Keratinocyte (primary cell): ENCODE measurements around the gene QRICH1. TPM values are rescaled to one million over a fixed set of nuclear protein-coding genes. Genes with fewer than 3 reads are reported as not detected.

Source experiments
- DNase-seq: peaks from one replicate; pipeline ENCODE4 v3.0.0-alpha.2; 2011; ENCODE audit warnings: low read depth, missing footprints, low spot score
- FAIRE-seq: peaks from 2 replicates; lab custom pipeline; 2011; peaks lifted over from hg19 to GRCh38; lab: Jason Lieb, UNC
- H2AFZ ChIP-seq: 2 replicates; pipeline ENCODE4 v1.6.0; 2012; ENCODE audit warnings: low read length, control low read depth, inconsistent platforms; ENCODE audit not compliant: control insufficient read depth
- H3K27ac ChIP-seq: 2 replicates; pipeline ENCODE4 v1.5.1; 2011; ENCODE audit warnings: low read length; ENCODE audit not compliant: control insufficient read depth, insufficient read depth
- H3K27me3 ChIP-seq: 3 replicates; pipeline ENCODE4 v1.6.0; 2011; ENCODE audit warnings: low read length; ENCODE audit not compliant: control insufficient read depth, insufficient read depth; ENCODE audit errors: extremely low read depth
- H3K36me3 ChIP-seq, 2 experiments: 2 replicates in 1 of 2; 3 replicates in 1 of 2; pipeline ENCODE4 v1.5.1; 2011; ENCODE audit warnings: low read length in 2 of 2, mild to moderate bottlenecking in 1 of 2; ENCODE audit not compliant: control insufficient read depth in 2 of 2, insufficient read depth in 2 of 2; ENCODE audit errors: extremely low read depth in 1 of 2
- H3K4me1 ChIP-seq: 3 replicates; pipeline ENCODE4 v1.5.1; 2011; ENCODE audit warnings: low read length; ENCODE audit not compliant: control insufficient read depth, insufficient read depth; ENCODE audit errors: extremely low read depth
- H3K4me2 ChIP-seq: 3 replicates; pipeline ENCODE4 v1.6.0; 2011; ENCODE audit warnings: low read depth, low read length; ENCODE audit not compliant: control insufficient read depth, insufficient read depth; ENCODE audit errors: extremely low read depth
- H3K4me3 ChIP-seq, 3 experiments: fragments of 200-600 bp in 1 of 3; sonication (generic) in 1 of 3; 2 replicates in 2 of 3; 3 replicates in 1 of 3; pipeline ENCODE4 v1.5.1; 2011 to 2016; ENCODE audit warnings: low read length in 3 of 3, mild to moderate bottlenecking in 3 of 3, control low read depth in 2 of 3, inconsistent platforms in 1 of 3, low read depth in 1 of 3, mixed read lengths in 1 of 3, mixed run types in 1 of 3, moderate library complexity in 1 of 3; ENCODE audit not compliant: control insufficient read depth in 2 of 3, insufficient read depth in 2 of 3; ENCODE audit errors: extremely low read depth in 1 of 3
- H3K79me2 ChIP-seq: 2 replicates; pipeline ENCODE4 v1.6.0; 2012; ENCODE audit warnings: low read length; ENCODE audit not compliant: control insufficient read depth, insufficient read depth
- H3K9ac ChIP-seq: 3 replicates; pipeline ENCODE4 v1.6.0; 2011; ENCODE audit warnings: low read length; ENCODE audit not compliant: control insufficient read depth, insufficient read depth; ENCODE audit errors: extremely low read depth
- H3K9me1 ChIP-seq: 3 replicates; pipeline ENCODE4 v1.6.0; 2011; ENCODE audit warnings: low read length; ENCODE audit not compliant: control insufficient read depth, insufficient read depth; ENCODE audit errors: extremely low read depth
- H3K9me3 ChIP-seq: 2 replicates; pipeline ENCODE4 v1.5.1; 2012; ENCODE audit warnings: low read depth, low read length; ENCODE audit not compliant: control insufficient read depth
- H4K20me1 ChIP-seq: 3 replicates; pipeline ENCODE4 v1.6.0; 2011; ENCODE audit warnings: low read length; ENCODE audit not compliant: control insufficient read depth, insufficient read depth; ENCODE audit errors: extremely low read depth
- EZH2 ChIP-seq: IDR thresholded peaks from one replicate; pipeline ENCODE4 v1.6.1; 2012; ENCODE audit warnings: inconsistent platforms, mild to moderate bottlenecking, low read length, moderate library complexity
- dilution Hi-C: fragments of 300-500 bp; cut with MboI; formaldehyde crosslinking; loops from one replicate; pipeline ENCODE4 v1.7.0; 2020; ENCODE audit warnings: low sequenced_read_pairs; ENCODE audit not compliant: extremely low pct_ligation_motif_present
- polyA plus RNA-seq, 5 experiments: library from polyadenylated mRNA; depleted of rRNA in 3 of 5; stranded (reverse) in 3 of 5; stranded (forward) in 1 of 5; unstranded in 1 of 5; fragments of >200 nt; gene quantifications; 1 replicate in 1 of 5; 2 replicates in 3 of 5; 3 replicates in 1 of 5; pipeline versions ENCODE4 v1.2.1 to v1.2.3, GENCODE V29; 2011 to 2012; ENCODE audit warnings: missing spikeins in 2 of 5, low read depth in 1 of 5, low replicate concordance in 1 of 5
- TF ChIP-seq, protein P1 (sequence below), 3 experiments: IDR thresholded peaks in 1 of 3; conservative IDR thresholded peaks in 1 of 3; optimal IDR thresholded peaks in 1 of 3; 2 replicates in 2 of 3; 3 replicates in 1 of 3; pipeline versions ENCODE3 to v1.5.1; 2011; ENCODE audit warnings: low read length in 3 of 3, mild to moderate bottlenecking in 3 of 3, moderate library complexity in 2 of 3, control low read depth in 1 of 3, inconsistent platforms in 1 of 3; ENCODE audit not compliant: insufficient read depth in 2 of 3; ENCODE audit errors: extremely low read depth in 1 of 3

The QRICH1 gene
- polyA plus RNA-seq, 1 donor (not counting 4 experiments of a cell fraction or from before 2014, with no cell fraction given), result 60.4 TPM

DNA sequence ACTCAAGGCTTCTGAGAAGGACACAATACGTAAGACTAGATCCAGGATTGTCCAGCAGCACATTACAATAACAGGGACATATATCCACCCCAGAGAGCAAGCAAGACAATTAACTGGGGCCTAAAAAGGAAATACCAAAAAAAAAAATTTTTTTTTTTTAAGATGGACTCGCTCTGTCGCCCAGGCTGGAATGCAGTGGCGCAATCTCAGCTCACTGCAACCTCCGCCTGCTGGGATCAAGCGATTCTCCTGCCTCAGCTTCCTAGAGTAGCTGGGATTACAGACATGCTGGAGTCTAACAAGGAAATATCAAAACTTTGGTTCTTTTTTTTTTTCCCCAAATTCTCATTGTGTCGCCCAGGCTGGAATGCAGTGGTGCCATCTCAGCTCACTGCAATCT is 35.9 kb downstream of the QRICH1 start:
- Histone ChIP-seq H3K27me3 (no peaks in the 10 kb centered on the region), H3K4me3 (no peak overlapping the region), H3K9me3 (no peaks in the 10 kb centered on the region), H3K9me1 (no peaks in the 10 kb centered on the region), H3K36me3 (peaks cover 22 to 29% of the 10 kb centered on the region in 2 experiments), H3K4me2 (no peak overlapping the region), H3K9ac (no peak overlapping the region), H3K4me1 (no peaks in the 10 kb centered on the region), H3K79me2 (peaks cover 5% of the 10 kb centered on the region), H3K27ac (no peak overlapping the region), H4K20me1 (no peaks in the 10 kb centered on the region), H2AFZ (no peak overlapping the region)
- dilution Hi-C loops, result no loop called here
- TF ChIP-seq, protein P1, sequence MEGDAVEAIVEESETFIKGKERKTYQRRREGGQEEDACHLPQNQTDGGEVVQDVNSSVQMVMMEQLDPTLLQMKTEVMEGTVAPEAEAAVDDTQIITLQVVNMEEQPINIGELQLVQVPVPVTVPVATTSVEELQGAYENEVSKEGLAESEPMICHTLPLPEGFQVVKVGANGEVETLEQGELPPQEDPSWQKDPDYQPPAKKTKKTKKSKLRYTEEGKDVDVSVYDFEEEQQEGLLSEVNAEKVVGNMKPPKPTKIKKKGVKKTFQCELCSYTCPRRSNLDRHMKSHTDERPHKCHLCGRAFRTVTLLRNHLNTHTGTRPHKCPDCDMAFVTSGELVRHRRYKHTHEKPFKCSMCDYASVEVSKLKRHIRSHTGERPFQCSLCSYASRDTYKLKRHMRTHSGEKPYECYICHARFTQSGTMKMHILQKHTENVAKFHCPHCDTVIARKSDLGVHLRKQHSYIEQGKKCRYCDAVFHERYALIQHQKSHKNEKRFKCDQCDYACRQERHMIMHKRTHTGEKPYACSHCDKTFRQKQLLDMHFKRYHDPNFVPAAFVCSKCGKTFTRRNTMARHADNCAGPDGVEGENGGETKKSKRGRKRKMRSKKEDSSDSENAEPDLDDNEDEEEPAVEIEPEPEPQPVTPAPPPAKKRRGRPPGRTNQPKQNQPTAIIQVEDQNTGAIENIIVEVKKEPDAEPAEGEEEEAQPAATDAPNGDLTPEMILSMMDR (optimal IDR thresholded peaks at IDR 0.05 in 1 of 3, IDR thresholded peaks at IDR 0.05 in 1 of 3, conservative IDR thresholded peaks at IDR 0.05 in 1 of 3; ENCODE audit: extremely low read depth in 1 of 3, insufficient read depth in 2 of 3, low read length in 3 of 3), result no peak
- TF ChIP-seq EZH2, result no peak
- DNase-seq (no peak), FAIRE-seq (no peak)

DNA sequence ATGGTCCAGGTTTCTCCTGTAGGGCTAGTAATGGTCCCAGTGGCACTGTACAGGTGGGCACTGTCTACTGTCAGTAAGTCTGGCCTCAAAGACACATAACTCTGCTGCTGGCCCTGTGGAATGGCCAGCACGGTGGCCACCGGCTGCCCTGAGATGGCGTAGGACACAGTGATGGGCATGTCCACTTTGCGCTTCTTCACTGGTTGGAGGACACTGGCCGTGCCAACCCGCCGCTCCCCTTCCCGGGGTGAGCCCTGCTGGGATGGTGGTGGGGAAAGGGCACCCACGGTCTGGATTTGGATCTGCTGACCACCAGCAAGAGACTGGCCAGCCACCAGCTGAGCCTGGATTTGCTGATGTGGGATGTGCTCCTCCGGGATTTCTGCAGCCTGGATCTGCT is 36.6 kb downstream of the QRICH1 start:
- H3K4me2 ChIP-seq, result no peak overlapping the region
- dilution Hi-C loops, result no loop called here
- no peaks in the 10 kb centered on the region for H4K20me1 ChIP-seq
- no peak overlapping the region for H3K27ac ChIP-seq
- H3K79me2 ChIP-seq, result peaks cover 5% of the 10 kb centered on the region
- no peaks in the 10 kb centered on the region for H3K9me1 ChIP-seq
- H3K9me3 ChIP-seq, result no peaks in the 10 kb centered on the region
- no peak overlapping the region for H2AFZ ChIP-seq
- H3K36me3 ChIP-seq, result peaks cover 22 to 34% of the 10 kb centered on the region in 2 experiments
- TF ChIP-seq, protein P1 (optimal IDR thresholded peaks at IDR 0.05 in 1 of 3, IDR thresholded peaks at IDR 0.05 in 1 of 3, conservative IDR thresholded peaks at IDR 0.05 in 1 of 3; ENCODE audit: extremely low read depth in 1 of 3, insufficient read depth in 2 of 3, low read length in 3 of 3), result no peak
- TF ChIP-seq EZH2, result no peak
- no peaks in the 10 kb centered on the region for H3K27me3 ChIP-seq
- H3K4me3 ChIP-seq, result no peak overlapping the region
- no peak for FAIRE-seq
- H3K4me1 ChIP-seq, result no peaks in the 10 kb centered on the region
- no peak for DNase-seq
- no peak overlapping the region for H3K9ac ChIP-seq
